Neuronal stem cell (in vitro differentiated cells): Measurements from ENCODE around the gene MAST4.

Experiments used
- DNase-seq: peaks from one replicate; pipeline ENCODE4 v3.0.0-alpha.2; 2013; ENCODE audit warnings: low spot score
- H2AFZ ChIP-seq: one replicate; pipeline ENCODE4 v1.6.1; 2013; ENCODE audit warnings: mild to moderate bottlenecking, low read length, inconsistent platforms
- H2AK5ac ChIP-seq: 2 replicates; pipeline ENCODE4 v1.6.1; 2013; ENCODE audit warnings: low read depth, mild to moderate bottlenecking, inconsistent platforms, low read length, moderate library complexity, mixed read lengths
- H2BK120ac ChIP-seq: 2 replicates; pipeline ENCODE4 v1.6.1; 2013; ENCODE audit warnings: low read depth, mild to moderate bottlenecking, inconsistent platforms, low read length, moderate library complexity, mixed read lengths
- H2BK12ac ChIP-seq: one replicate; pipeline ENCODE4 v1.6.1; 2013; ENCODE audit warnings: low read length, inconsistent platforms
- H2BK15ac ChIP-seq: 2 replicates; pipeline ENCODE4 v1.6.1; 2013; ENCODE audit warnings: mild to moderate bottlenecking, low read length, inconsistent platforms, mixed read lengths
- H2BK5ac ChIP-seq: one replicate; pipeline ENCODE4 v1.6.1; 2013; ENCODE audit warnings: inconsistent platforms, mild to moderate bottlenecking, low read length, moderate library complexity
- H3K14ac ChIP-seq: one replicate; pipeline ENCODE4 v1.6.1; 2013; ENCODE audit warnings: low read length, inconsistent platforms
- H3K18ac ChIP-seq: 2 replicates; pipeline ENCODE4 v1.6.1; 2013; ENCODE audit warnings: low read length, inconsistent platforms
- H3K23ac ChIP-seq: 2 replicates; pipeline ENCODE4 v1.6.1; 2013; ENCODE audit warnings: low read depth, mild to moderate bottlenecking, mixed read lengths, low read length, inconsistent platforms; ENCODE audit not compliant: poor library complexity
- H3K27ac ChIP-seq: replicated peaks from 3 replicates; pipeline ENCODE4 v1.5.1; 2013; ENCODE audit warnings: low read length, inconsistent platforms
- H3K27me3 ChIP-seq, 3 experiments: 2 replicates each; pipeline ENCODE4 v1.6.1; 2013; ENCODE audit warnings: low read length in 3 of 3, mild to moderate bottlenecking in 2 of 3, inconsistent platforms in 1 of 3, low read depth in 1 of 3, mixed read lengths in 1 of 3, moderate library complexity in 1 of 3; ENCODE audit not compliant: control insufficient read depth in 3 of 3, insufficient read depth in 3 of 3
- H3K36me3 ChIP-seq, 2 donors: replicated peaks in 1 of 2; 2 replicates each; pipeline ENCODE4 v1.6.1; 2013; ENCODE audit warnings: low read length in 2 of 2; ENCODE audit not compliant: control insufficient read depth in 2 of 2, insufficient read depth in 2 of 2
- H3K4ac ChIP-seq: 2 replicates; pipeline ENCODE4 v1.6.1; 2013; ENCODE audit warnings: inconsistent platforms, mild to moderate bottlenecking, low read length, moderate library complexity
- H3K4me1 ChIP-seq, 2 donors: 1 replicate in 1 of 2; 2 replicates in 1 of 2; pipeline ENCODE4 v1.6.1; 2013; ENCODE audit warnings: low read length in 2 of 2, low read depth in 1 of 2; ENCODE audit not compliant: control insufficient read depth in 2 of 2, insufficient read depth in 1 of 2
- H3K4me2 ChIP-seq: one replicate; pipeline ENCODE4 v1.6.1; 2013; ENCODE audit warnings: mild to moderate bottlenecking, low read length, inconsistent platforms; ENCODE audit not compliant: insufficient read depth, poor library complexity, severe bottlenecking
- H3K4me3 ChIP-seq, 2 donors: 2 replicates each; pipeline ENCODE4 v1.5.1; 2013; ENCODE audit warnings: low read length in 2 of 2, mild to moderate bottlenecking in 2 of 2, inconsistent platforms in 1 of 2, moderate library complexity in 1 of 2
- H3K79me1 ChIP-seq: one replicate; pipeline ENCODE4 v1.6.1; 2013; ENCODE audit warnings: low read depth, mild to moderate bottlenecking, inconsistent platforms, low read length, moderate library complexity
- H3K9ac ChIP-seq: one replicate; pipeline ENCODE4 v1.6.1; 2013; ENCODE audit warnings: mild to moderate bottlenecking, low read depth, low read length, inconsistent platforms; ENCODE audit not compliant: poor library complexity
- H3K9me3 ChIP-seq, 2 donors: replicated peaks in 1 of 2; 2 replicates each; pipeline versions ENCODE3 to v1.6.1; 2013; ENCODE audit warnings: low read length in 2 of 2, mild to moderate bottlenecking in 2 of 2, inconsistent platforms in 1 of 2, low read depth in 1 of 2, mixed read lengths in 1 of 2, moderate library complexity in 1 of 2; ENCODE audit not compliant: control insufficient read depth in 2 of 2, insufficient read depth in 1 of 2
- H4K8ac ChIP-seq: one replicate; pipeline ENCODE4 v1.6.1; 2013; ENCODE audit warnings: low read depth, mild to moderate bottlenecking, inconsistent platforms, low read length, moderate library complexity
- H4K91ac ChIP-seq: one replicate; pipeline ENCODE4 v1.6.1; 2013; ENCODE audit warnings: low read length, low read depth, mild to moderate bottlenecking, inconsistent platforms; ENCODE audit not compliant: poor library complexity
- WGBS, 2 donors: extraction: QIAGEN DNeasy Blood & Tissue Kit; methylation state at CpG; one replicate each; pipeline ENCODE4 v1.1.7; 2013; ENCODE audit warnings: missing lambda C conversion rate in 2 of 2, mixed read lengths in 1 of 2; ENCODE audit not compliant: insufficient read length in 2 of 2, insufficient replicate concordance in 1 of 2; ENCODE audit errors: extremely low coverage in 2 of 2; 5-methylcytosine and 5-hydroxymethylcytosine counted together

MAST4 gene

DNA sequence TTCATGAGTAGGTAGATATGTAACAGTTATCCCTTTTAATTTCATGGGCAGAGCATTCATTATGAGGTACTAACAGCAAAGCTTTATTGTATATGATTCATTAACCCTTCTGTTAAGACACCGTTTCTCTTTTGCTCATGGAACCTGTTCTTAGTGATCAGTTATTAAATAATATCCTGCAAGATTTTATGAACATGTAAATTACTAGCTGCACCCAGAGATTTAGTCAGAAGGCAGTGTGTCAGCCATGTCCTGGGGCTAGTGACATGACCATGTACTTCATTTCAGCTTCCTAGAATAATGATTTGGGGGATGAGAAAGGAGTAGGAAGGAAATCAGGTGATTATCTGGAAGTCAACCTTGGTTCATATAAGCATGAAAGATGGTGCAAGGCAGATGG, 7.0 kb downstream of the MAST4 start:
- Histone ChIP-seq H3K79me1 (no peaks in the 10 kb centered on the region), H3K27ac (no peak overlapping the region), H2AFZ (no peak overlapping the region), H3K36me3 (no peaks in the 10 kb centered on the region), H2BK12ac (no peak overlapping the region), H2BK5ac (no peak overlapping the region), H3K4me1 (no peaks in the 10 kb centered on the region), H4K8ac (no peak overlapping the region), H3K4ac (no peak overlapping the region), H3K27me3 (peaks cover 0 to 9% (median 5%) of the 10 kb centered on the region in 3 experiments), H3K9ac (no peak overlapping the region), H2BK15ac (no peak overlapping the region), H3K4me2 (no peak overlapping the region), H3K23ac (no peak overlapping the region), H3K4me3 (no peak overlapping the region), H3K14ac (no peak overlapping the region), H3K18ac (no peak overlapping the region), H2BK120ac (no peak overlapping the region), H2AK5ac (no peak overlapping the region), H3K9me3 (peaks cover 0 to 2% of the 10 kb centered on the region in 2 donors), H4K91ac (no peak overlapping the region)
- DNase-seq, result no peak
- WGBS, 2 donors, result no CpG with 5 or more reads among the region's 1 CpG

DNA sequence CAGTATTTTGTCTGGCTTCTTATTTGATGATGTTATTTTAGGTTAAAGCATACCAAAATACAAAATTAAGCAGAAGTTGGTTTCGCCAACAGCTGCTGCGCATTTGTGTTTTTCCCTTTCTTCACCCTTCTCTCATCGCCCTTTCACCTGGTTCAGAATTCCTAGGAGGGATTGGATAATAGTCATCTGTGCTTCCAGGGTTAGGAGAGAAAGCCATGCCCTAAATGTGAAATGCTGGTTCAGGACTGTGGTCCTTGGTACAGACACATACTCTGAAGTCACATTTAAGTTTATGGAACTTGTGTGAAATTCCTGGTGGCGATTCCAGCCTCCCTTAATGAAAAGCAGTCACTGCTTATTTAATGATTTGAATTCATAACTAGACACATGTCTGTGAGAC, 7.7 kb downstream of the MAST4 start:
- H2AFZ ChIP-seq, result no peak overlapping the region
- no peaks in the 10 kb centered on the region for H3K9me3 ChIP-seq
- WGBS, 2 donors, result no CpG with 5 or more reads among the region's 4 CpGs
- H3K4me1 ChIP-seq, result peaks cover 0 to 2% of the 10 kb centered on the region in 2 donors
- H3K36me3 ChIP-seq, result no peaks in the 10 kb centered on the region
- H2BK15ac ChIP-seq, result no peak overlapping the region
- no peak overlapping the region for H3K14ac ChIP-seq
- no peak overlapping the region for H3K18ac ChIP-seq
- H3K27me3 ChIP-seq, result peaks cover 0 to 1% (median 0%) of the 10 kb centered on the region in 3 experiments
- H3K23ac ChIP-seq, result no peak overlapping the region
- H2AK5ac ChIP-seq, result no peak overlapping the region
- no peak overlapping the region for H2BK12ac ChIP-seq
- no peak overlapping the region for H3K4ac ChIP-seq
- no peak overlapping the region for H3K4me2 ChIP-seq
- no peak overlapping the region for H4K91ac ChIP-seq
- H3K9ac ChIP-seq, result no peak overlapping the region
- no peak overlapping the region for H2BK5ac ChIP-seq
- H2BK120ac ChIP-seq, result no peak overlapping the region
- no peaks in the 10 kb centered on the region for H3K79me1 ChIP-seq
- no peak overlapping the region for H3K27ac ChIP-seq
- no peak for DNase-seq
- H3K4me3 ChIP-seq, result no peak overlapping the region
- H4K8ac ChIP-seq, result no peak overlapping the region

DNA sequence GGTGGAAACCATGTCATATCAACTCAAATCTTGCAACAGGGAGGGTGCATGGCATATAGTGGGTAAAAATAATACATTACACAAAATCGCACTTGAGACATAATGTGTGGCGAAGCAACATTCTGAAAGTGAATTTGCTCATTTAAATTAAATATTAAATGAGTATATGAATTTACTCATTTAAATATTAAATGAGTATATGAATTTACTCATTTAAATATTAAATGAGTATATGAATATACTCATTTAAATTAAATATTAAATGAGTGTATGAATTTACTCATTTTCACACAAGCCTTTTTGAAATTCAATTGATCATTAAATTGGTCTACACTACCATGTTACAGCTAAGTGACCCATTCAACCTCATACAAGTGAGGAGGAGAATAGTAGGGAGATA, 10.5 kb downstream of the MAST4 start:
- no peak overlapping the region for H2AFZ ChIP-seq
- no peak overlapping the region for H2BK15ac ChIP-seq
- no peak overlapping the region for H2BK120ac ChIP-seq
- H3K4me2 ChIP-seq, result no peak overlapping the region
- no peaks in the 10 kb centered on the region for H3K9me3 ChIP-seq
- H4K91ac ChIP-seq, result no peak overlapping the region
- no peak for DNase-seq
- H3K79me1 ChIP-seq, result no peaks in the 10 kb centered on the region
- H3K9ac ChIP-seq, result no peak overlapping the region
- H2BK12ac ChIP-seq, result no peak overlapping the region
- H3K4ac ChIP-seq, result no peak overlapping the region
- no peak overlapping the region for H3K27ac ChIP-seq
- no peak overlapping the region for H3K14ac ChIP-seq
- H2AK5ac ChIP-seq, result no peak overlapping the region
- H2BK5ac ChIP-seq, result no peak overlapping the region
- no peaks in the 10 kb centered on the region for H3K27me3 ChIP-seq
- H3K23ac ChIP-seq, result no peak overlapping the region
- H3K4me1 ChIP-seq, result peaks cover 0 to 2% of the 10 kb centered on the region in 2 donors
- WGBS, 2 donors, result no CpG with 5 or more reads among the region's 2 CpGs
- H3K18ac ChIP-seq, result no peak overlapping the region
- H4K8ac ChIP-seq, result no peak overlapping the region
- no peaks in the 10 kb centered on the region for H3K36me3 ChIP-seq
- no peak overlapping the region for H3K4me3 ChIP-seq

DNA sequence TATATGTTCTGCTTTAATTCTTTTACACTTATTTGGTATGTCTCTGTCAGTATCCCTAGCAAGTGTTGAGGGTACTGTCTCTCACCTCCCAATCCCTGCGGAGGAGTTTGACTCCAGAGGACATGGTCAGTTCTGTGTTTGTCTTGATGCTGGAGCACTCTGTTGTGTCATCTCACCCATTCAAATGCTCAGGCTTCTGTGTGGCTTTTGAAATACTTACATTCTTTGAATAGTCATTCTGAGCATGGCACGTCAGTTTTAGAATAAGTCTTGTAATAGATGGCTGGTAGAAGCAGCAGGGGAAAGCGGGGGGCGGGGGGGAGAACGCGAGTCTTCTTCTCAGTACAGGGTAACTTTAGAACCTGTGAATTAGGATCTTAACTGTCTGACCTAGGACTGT, 12.3 kb downstream of the MAST4 start:
- no peak overlapping the region for H3K14ac ChIP-seq
- no CpG with 5 or more reads among the region's 6 CpGs for WGBS, 2 donors

More for the DNA sequence above, 12.3 kb downstream of the MAST4 start:
- Histone ChIP-seq H3K9ac (no peak overlapping the region), H2BK120ac (no peak overlapping the region), H3K36me3 (no peaks in the 10 kb centered on the region), H3K79me1 (no peaks in the 10 kb centered on the region), H2BK15ac (no peak overlapping the region), H3K4me2 (no peak overlapping the region), H2AFZ (no peak overlapping the region), H3K4me1 (peaks cover 0 to 4% of the 10 kb centered on the region in 2 donors), H3K9me3 (no peaks in the 10 kb centered on the region), H2AK5ac (no peak overlapping the region), H3K4ac (no peak overlapping the region), H4K8ac (no peak overlapping the region), H3K4me3 (no peak overlapping the region), H2BK12ac (no peak overlapping the region), H2BK5ac (no peak overlapping the region), H3K18ac (no peak overlapping the region), H4K91ac (no peak overlapping the region), H3K27me3 (no peaks in the 10 kb centered on the region), H3K27ac (no peak overlapping the region), H3K23ac (no peak overlapping the region)
- no peak for DNase-seq
